LoVo (cell line): ENCODE measurements around the gene NABP1.
A peak's percentile ranks its signal among the peaks of the same experiment; 100 is the strongest.

Experiments used
- DNase-seq: peaks from one replicate; pipeline ENCODE4 v3.0.0-alpha.2; 2016; ENCODE audit warnings: low spot score

The NABP1 gene

DNA sequence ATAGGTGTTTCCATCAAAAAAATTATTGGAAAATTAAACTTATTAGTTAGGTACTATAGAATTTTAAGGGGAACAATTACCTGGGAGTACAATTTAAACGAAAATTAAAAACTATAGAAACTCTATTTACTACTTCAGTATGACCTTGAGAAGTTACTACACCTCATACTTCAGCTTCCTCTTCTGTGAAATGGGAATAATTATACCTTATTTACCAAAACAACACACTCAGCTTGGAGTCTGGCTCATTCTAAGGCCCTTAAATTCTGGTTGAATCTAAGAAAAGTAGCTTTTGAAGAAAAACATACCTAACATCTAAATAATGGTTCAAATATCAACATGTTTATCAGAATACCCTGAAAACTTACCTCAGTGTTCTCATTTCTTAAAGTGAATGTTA, 2.7 kb downstream of the NABP1 start:
- no peak for DNase-seq

DNA sequence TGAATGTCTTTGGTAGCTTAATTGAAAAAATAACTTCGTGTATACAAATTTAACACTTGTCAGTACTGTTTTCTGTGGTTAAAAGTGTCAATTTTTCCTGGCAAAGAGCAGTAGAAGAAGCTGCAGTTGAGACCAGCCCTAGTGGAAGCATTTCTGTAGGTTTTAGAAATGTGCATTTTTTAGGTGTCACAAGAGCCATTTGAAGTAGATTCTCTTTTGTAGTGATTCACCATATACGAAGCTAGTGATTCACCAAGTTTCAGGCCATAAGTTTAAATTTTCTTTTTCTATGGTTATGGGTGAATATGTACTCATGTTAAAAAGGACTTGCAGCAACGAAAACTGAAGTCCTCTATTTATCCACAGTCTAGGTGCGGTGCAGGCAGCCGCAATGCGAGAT, 4.2 kb downstream of the NABP1 start:
- DNase-seq: no peak

DNA sequence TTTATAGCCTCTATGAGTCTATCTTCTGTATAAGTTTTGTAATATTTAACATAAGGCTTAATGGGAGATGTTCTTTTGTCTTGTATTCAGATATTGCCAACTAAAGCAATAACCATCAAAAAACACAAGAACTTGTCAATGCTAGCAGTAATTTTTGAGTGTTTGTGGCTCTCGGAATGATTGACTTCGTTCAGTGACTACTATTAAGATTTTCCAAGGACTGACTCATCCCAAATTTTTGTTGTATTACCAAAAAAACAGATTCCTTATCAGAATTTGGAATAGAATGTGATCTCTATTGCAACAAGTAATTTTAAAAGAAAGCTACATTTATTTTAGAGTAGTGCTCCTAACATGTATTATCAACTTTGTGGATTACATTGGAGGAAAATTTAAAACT, 8.1 kb downstream of the NABP1 start:
- no peak for DNase-seq

DNA sequence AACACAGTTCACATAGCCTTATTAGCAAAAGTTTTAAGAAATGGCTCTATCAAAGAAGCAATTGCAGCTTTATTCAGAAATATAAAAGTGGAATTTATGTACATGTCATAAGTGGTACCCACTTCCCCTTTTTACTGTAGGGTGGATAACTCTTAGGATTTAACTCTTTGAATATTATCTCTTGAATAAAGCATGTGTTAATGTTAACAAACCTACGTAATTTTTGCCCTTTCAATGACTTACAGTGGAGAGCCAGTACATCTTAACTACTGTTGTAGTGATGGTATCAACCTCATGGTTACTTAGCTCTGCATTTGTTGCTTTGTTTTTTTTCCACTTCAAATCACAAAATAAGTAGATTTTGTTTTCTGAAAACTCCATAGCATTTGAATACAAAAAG, 8.8 kb downstream of the NABP1 start:
- no peak for DNase-seq

DNA sequence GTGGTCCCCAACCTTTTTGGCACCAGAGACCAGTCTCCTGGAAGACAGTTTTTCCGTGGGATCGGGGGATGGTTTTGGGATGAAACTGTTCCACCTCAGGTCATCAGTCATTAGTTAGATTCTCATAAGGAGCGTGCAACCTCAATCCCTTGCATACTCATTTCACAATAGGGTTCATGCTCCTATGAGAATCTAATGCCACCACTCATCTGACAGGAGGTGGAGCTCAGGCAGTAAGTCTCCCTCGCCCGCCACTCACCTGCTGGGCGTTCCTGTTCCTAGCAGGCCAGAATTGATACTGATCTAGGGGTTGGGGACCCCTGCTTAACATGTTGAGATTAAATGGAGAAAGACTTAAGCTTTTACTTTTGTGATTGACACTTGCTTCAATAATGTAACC, 9.9 kb downstream of the NABP1 start:
- no peak for DNase-seq

DNA sequence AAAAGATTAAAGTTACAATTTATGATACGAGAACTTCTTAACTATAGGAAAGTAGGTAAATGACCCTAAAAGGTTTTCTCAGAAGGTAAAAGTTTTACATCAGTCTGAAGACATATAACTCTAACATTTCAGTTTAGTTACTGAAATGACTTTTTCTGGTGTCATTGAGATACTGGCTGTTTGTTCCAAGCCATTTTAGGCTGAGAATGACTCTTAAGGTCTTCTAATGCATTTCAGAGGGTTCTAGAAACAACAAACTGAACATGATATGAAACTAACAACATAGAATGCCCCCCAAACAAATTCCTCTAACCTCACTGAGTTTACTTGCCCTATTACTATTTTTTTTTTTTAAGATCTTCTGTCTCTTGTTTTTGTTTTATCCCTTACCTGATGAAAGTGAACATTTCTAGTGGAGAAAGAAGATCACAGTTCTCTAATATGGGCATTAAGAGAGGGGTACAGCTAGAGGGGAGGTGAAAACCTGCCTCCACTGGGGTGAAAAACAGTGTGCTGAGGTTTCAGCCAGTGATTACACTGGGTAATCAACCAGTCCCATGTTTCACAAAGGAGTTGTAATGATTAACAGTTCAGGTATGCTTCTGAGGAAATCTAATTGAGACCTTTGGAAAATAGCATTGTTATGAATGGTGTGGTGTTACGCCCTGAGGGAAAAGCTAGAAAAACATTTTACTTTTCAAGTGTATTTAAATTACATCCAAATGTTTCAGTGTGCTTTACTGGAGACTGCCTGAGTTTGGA, 11.2 kb downstream of the NABP1 start:
- DNase-seq: peak; percentile 78

DNA sequence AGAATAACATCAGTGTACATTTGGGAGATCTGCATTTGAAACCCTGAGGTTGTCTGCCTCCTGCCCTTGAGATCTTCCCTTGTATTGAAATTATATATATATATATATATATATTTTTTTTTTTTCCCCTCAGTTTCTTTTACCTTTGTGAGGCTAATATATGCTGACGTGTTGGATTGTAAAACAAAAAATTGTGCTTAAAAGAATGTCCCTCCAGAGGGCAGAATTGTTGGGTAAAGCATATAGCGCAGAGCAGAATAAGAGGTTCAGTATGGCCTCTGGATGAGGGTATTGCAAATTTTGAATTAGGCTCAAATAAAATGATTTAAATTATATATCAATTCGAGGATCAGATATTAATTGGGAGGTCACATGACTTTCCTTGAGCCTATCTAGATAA, 12.4 kb downstream of the NABP1 start:
- DNase-seq: no peak

DNA sequence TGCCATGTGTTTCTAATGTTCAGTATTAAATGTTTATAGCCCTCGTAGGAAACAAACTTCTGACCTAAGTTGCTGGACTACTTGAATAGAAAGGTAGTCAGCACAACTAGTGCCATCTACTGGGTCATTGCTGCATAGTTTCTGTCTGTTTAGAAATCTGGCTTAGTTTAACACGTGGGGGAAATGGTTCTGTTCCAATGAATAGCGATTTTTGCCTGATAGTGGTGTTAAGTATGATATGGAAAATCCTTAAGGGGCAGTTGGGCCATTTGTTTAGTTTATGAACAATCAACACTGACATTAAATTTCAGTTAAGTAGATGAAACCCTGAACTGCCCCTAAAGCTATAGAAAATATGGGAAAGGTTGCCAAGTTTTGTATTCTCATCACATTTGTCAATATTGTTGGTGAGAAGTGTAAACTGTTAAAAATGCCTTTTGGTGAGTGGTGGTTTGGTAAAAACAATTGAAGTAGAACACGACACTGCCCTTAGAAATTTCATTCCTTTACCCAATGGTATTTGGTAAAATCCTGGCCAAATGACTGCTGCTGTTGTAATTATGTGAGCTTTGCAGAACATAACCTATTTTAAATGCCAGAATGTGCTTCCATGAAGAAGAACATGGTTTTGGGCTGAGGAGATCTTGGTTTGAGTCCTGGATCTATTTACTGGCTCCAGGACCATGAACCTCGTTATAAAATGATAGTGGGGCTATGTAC, 13.2 kb downstream of the NABP1 start:
- peak; percentile 63 for DNase-seq

DNA sequence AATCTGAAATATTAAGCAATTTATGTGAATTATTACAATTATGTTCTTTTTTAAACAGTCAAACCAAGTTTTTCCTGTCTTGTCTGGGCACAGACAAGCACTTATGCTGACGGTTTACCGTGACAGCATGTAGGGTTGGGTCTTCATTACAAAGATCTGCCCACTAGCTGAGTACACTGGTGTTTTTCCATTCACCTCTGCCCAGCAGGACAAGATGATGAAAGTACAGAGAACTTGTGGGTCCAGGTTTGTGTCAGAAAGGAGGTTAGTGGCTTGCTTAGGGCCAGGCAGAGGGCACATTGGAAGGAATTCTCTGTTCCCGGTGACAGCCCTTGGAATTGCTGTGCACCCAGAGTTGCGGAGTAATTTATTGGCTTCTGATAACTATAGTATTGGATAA, 14.0 kb downstream of the NABP1 start:
- no peak for DNase-seq

DNA sequence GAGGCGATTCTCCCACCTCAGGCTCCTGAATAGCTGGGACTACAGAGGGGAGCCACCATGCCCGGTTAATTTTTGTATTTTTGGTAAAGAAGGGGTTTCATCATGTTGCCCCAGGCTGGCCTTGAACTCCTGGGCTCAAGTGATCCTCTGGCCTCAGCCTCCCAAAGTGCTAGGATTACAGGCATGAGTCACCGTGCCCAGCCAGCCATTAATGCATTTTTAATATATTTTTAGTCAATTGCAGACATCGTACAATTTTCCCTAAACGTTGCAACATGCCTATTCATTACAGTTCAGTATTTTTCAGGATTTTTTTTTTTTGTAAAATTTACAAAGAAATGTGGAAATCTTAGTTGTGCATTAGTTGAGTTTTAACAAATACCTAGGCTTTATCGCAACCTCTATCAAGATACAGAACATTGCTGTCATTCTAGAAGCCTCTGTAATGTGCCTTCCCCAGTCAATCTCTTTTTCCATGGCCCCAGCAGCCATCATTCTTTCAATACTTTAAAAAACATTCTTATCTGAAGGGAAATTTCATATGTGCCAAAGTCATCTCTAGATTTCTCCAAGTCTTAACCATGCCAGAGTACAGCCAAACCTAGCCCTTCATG, 14.7 kb downstream of the NABP1 start:
- DNase-seq: no peak

DNA sequence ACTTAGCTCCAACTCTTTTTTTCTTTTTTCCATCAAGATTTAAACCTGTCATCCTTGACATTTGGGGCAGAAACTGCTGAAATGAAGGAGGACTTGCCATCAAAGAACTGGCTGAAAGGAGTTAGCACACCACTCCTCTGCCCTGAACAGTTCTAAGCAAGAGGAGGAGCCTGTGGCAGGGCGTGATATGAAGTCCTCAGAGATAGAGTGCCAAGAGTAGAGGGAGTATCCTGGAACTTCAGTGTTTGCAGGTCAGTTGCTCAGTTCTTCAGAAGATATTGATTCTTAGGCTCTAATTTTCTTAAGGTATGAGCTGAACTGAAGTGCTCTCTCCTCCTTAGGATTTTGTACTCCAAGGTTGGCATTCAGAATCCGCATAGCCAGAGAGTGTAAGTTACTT, 15.2 kb downstream of the NABP1 start:
- DNase-seq: no peak

DNA sequence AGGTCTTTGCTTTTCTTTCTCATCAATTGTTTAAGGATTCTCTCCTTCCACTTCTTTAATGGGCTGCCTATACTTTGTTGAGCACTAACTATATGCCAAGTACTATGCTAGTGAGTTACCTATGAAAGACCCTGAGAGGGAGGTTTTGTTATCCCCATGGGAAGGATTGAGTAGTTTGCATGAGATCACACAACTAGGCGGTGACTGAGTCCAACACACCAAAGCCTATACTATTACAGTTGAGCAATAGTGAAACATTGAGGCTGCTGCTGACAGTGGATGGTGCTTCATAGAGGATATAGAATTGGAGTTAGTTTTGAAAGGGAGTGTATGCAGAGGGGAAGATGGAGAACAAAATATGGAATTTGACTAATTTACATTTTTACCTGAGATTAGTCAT, 15.8 kb downstream of the NABP1 start:
- no peak for DNase-seq

DNA sequence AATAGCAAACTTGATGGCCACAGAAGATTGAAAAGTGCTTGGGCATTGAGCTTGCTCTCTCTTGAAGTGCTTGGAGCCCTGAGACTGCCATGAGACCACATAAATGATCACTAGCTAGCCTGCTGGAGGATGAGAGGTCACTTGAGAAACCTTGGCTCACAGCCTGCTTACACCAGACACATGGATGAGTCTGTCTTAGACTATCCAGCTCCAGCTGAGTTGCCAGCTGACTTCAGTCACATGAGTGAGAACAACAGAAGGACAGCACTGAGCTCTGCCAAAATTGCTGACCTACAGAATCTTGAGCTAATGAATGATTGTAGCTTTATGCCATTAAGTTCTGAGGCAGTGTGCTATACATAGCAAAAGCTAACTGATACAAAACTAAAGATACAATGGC, 18.1 kb downstream of the NABP1 start:
- no peak for DNase-seq

DNA sequence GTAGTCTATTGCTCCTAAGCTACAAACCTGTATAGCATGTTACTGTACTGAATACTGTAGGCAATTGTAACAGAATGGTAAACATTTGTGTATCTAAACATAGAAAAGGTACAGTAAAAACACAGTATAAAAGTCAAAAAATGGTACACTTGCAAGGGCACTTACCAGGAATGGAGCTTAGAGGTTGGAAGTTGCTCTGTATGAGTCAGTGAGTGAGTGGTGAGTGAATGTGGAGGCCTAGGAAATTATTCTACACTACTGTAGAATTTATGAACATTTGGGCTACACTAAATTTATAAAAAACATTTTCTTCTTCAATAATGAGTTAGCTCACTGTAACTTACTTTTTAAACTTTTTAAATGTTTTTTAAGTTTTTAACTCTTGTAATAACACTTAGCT, 19.0 kb downstream of the NABP1 start:
- no peak for DNase-seq

DNA sequence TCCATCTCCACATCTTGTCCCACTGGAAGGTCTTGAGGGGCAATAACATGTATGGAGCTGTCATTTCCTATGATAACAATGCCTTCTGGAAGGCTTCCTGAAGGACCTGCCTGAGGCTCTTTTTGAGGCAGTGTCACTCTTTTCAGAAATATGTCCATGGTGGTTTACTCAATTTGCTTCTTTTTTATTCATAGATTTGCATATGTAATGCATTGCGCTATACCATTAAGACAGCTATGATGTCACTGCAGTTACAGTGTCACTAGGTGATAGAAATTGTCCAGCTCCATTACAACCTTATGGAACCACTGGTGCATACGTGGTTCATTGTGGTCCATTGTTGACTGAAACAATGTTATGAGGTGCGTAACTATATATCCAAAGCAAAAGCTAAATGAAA, 19.9 kb downstream of the NABP1 start:
- no peak for DNase-seq

DNA sequence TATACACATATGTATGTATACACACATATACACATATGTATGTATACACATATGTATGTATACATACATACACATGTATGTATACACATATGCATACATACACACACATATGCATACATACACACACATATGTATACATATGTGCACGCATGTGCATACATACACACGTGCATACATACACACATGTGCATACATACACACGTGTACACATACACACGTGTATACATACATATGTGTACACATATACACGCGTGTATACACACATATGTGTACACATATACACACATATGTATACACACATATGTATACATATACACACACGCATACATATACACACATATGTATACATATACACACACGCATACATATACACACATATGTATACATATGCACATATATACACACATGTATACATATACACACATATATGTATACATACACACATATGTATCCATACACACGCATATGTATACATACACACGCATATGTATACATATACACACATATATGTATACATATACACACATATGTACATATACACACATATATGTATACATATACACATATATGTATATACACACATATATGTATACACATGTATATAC, 21.5 kb downstream of the NABP1 start:
- no peak for DNase-seq

DNA sequence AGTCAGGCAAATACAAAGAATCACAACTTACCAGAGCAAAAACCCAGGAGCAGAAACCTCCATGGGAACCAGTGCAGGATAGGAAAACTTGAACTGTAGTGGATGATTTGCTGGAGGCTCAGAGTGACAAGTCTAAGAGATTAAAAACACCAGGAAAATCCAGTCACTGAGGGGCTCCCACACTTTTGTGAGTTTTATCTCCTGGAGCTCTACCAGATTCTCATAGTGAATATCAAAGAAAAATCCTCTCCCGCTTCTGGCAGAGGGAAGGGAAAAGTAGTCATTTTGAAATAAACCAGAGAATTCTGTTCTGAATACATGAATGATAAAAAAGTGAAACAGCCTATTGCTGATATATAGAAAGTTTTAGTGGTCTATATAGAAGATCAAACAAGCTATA, 23.1 kb downstream of the NABP1 start:
- DNase-seq: no peak

DNA sequence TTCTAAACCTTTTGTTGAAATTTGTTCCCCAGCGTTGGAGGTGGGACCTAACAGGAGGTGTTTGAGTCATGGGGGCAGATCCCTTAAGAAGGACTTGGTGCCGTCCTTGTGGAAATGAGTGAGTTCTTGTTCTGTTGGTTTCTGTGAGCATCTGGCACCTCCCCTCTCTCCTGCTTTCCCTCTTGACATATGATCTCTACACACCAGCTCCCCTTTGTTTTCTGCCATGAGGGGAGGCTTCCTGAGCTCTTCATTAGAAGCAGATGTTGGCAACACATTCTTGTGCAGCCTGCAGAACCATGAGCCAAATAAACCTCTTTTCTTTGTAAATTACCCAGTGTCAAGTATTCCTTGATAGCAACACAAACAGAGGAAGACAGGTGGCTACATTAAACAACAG, 23.8 kb downstream of the NABP1 start:
- no peak for DNase-seq

DNA sequence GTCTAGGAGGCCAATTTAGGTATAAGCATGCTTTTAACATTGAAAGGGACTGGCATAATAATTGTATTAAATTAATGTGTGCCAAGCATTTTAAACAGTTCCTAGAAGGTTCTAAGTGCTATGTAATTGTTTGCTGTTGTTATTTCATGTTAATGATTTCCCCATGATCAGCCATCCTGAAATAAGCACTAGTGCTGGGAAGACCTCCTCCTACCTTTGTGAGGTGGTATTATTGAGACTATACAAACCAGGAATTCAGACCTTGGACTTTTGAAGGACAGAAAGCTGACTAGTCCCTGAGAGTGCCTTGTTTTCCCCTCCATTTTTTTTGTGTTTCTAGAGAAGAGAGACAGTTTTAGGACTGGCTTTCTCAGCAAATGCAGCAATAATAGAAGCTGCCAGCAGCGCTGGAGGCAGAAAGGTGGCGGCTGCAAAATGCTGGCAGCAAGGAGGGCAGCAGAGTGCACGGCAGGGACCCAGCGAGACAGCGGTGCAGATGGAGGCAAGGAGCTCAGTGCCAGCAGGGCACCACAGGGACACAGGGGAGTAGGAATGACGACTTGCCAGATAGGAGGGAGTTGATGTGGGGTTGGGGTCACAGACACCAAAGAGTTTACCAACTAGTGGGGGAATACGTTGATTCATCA, 25.3 kb downstream of the NABP1 start:
- DNase-seq: no peak

DNA sequence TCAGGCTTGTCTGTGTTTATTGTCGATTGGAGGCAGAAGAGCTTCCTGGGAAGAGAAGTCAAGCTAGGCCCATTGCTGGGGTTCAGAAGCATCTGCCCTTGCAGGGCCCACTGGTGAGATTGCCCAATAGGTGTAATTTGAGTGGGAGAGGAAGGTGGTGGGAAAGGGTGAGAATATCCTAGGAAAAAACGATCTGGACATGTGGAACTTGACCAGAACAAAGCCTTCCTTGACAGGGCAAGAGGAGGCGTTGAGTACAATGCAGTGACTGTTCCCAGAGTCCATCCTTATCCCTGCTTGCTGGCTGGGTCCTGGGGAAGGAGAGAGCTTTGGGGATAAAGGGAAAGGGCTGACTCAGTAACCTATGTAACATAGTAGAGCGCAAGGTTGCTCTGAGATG, 27.1 kb downstream of the NABP1 start:
- DNase-seq: no peak

DNA sequence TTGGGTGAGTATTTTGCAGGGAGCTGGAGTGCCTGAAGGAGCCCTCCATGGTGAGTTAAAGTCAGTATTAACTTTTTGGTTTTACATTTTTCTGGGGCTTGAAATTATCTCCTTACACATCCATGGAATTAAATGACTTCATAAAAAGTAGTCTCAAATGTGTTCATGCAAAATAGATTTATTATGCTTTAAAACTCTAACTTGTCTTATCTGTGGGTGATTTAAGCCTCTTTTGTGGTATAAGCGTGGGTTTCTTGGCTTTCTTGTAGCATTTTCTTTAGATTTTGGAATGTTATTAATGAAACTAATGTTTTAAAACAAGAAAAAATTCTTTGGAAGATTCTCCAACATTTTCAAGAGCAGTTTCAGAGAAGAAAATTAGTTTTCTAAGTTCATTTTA, 27.8 kb downstream of the NABP1 start:
- DNase-seq: no peak

DNA sequence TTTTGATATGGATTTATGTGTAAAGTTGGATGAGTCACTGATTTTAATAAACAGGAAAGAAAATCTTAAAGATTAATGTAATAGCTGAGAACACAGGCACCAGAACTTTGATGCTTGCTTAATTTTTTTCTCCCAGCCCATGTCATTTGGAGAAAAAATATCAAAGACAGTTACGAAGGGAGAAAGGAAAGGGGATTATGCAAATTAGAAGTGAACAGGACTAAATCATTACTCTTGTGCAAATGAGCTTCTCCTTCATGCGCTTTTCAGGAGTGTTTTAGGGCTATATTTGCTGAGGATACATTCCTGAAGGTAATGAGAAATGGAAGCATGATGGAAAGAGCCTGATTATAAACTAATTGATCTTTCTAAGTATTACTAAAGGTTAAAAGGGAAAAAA, 28.9 kb downstream of the NABP1 start:
- DNase-seq: no peak

DNA sequence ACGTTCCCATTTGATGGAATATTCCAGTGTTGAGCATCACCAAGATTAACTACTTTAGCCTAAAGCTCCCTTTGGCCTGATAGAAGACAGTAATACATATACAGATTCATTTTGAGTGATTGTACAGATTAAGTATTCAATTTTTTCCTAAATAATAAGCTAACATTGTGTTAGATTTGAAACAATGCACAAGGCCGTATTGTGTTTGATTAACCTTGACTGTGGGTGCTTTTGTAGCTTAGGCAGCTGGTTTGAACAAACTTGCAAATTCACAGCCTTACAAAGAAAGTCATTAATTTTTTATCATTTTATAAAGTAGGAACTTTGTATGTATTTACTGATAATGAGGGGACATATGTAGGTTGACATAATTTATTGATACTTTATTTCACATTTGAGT, 29.6 kb downstream of the NABP1 start:
- DNase-seq: no peak
